ENCODE measurements around the gene LAS1L.
A peak's percentile ranks its signal among the peaks of the same experiment; 100 is the strongest.
"Not testable (repeated sequence)": the region's sequence is repeated elsewhere in the genome, so short reads cannot be mapped to it uniquely, and the experiment has no call there.

LAS1L gene

GRCh38 chrX:65534450-65535292 lies at the start of gene LAS1L:
LAS1L (minus strand) TSS chrX:65534787; CDS start chrX:65534715, 72 bp downstream.
- DNase-seq (ENCODE audit: low read depth in 2 of 2): peak; percentile 67 to 70

GRCh38 chrX:65582450-65583082 lies 48.0 kb upstream of the LAS1L start:
- no peak for DNase-seq (ENCODE audit: low read depth in 2 of 2)

GRCh38 chrX:65581661-65582339 lies 47.2 kb upstream of the LAS1L start:
- DNase-seq (ENCODE audit: low read depth in 2 of 2): peak in 1 of 2 donors; percentile 24

DNA sequence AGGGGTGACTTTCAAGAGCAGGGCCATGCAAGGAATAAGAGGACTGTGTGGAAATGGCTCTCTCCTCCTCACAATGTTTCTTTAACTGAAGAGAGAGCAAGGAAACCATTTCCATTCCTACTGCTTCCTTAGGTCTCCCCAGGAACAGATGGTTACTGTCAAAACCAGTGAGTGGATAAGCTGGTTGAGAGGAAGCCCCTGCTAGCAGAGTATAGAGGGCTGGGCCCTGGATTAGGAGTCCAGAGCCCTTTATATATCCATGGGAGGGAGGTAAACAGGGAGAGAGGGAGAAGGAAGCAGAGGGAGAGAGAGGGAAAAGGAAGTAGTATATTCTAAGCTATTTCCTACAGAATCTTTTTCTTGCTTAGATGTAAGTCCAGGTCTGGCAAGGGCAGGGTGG lies 43.8 kb upstream of the LAS1L start:
- DNase-seq (ENCODE audit: low read depth in 2 of 2): no peak

DNA sequence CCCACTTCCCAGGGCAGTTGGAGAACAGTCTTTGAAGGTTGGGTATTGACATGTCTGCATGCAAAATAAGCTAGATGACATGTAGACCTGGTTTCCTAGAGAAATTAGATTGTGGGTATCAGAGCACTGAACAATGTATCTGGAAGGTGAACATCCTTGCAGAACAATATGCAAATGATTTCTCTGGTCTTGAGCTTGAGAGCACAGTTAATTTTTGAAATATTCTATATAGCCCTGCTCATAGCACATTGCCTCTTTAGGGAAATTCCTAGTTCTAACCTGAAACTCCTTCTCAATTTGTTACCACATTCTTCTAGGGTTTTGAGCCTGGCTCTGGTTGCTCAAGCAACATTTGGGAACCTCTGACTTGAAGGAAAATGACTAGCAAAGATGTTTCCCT lies 41.6 kb upstream of the LAS1L start:
- no peak for DNase-seq (ENCODE audit: low read depth in 2 of 2)

GRCh38 chrX:65575022-65575421 lies 40.4 kb upstream of the LAS1L start:
- DNase-seq (ENCODE audit: low read depth in 2 of 2): no peak

- no peak for DNase-seq (ENCODE audit: low read depth in 2 of 2)
These were observed 39.8 kb upstream of the LAS1L start for GRCh38 chrX:65574356-65574755.

GRCh38 chrX:65572971-65573370 lies 38.4 kb upstream of the LAS1L start:
- DNase-seq (ENCODE audit: low read depth in 2 of 2): no peak

DNA sequence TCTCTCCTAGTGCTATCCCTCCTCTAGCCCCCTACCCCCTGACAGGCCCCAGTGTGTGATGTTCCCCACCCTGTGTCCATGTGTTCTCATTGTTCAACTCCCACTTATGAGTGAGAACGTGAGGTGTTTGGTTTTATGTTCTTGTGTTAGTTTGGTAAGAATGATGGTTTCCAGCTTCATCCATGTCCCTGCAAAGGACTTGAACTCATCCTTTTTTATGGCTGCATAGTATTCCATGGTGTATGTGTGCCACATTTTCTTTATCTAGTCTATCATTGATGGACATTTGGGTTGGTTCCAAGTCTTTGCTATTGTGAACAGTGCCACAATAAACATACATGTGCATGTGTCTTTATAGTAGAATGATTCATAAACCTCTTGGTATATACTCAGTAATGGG lies 28.3 kb upstream of the LAS1L start:
- not testable (repeated sequence) for DNase-seq (ENCODE audit: low read depth in 2 of 2)

- no peak for DNase-seq (ENCODE audit: low read depth in 2 of 2)
These were observed 17.1 kb upstream of the LAS1L start for GRCh38 chrX:65551489-65552339.

DNA sequence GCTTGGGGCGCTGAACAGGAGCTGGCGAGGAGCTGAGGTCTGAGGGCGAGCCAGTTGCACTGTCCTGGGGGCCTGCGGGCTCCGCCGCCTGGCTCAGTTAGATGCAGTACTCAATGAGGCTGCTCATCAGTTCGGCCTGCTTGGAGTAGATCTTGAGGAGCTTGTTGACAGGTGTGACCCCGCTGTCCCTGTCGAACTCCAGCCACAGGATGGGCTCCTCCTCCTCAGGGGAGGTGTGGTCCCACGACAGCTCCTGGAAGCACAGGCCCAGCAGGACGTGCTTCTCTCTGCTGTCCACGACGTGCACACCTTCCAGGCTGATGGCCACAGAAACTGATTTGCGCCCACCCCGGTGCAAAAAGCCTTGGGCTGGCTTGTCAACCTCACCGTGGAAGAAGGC lies 16.5 kb upstream of the LAS1L start:
- no peak for DNase-seq (ENCODE audit: low read depth in 2 of 2)

DNA sequence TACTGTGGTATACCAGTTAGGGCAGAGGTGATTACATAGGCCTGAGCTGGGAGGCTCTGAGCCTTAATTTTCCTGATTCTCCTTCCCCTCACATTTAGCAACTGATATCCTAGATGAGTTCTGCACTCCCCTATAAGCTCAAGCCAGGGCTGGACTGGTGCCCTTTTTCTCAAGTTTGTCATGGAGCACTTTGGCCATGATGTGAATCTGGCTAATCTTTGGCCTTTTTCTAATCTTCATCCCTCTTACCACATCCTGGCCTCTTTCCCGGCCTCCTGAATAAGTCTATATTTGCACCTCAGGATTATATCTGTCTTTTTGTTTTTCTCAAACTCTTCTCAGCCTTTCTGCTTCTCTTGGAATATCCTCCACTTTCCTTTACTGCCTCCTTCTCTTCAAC lies 10.9 kb upstream of the LAS1L start:
- no peak for DNase-seq (ENCODE audit: low read depth in 2 of 2)

- no peak for DNase-seq (ENCODE audit: low read depth in 2 of 2)
These were observed 2.6 kb upstream of the LAS1L start for GRCh38 chrX:65537229-65537628.

GRCh38 chrX:65536291-65536690 lies 1.7 kb upstream of the LAS1L start:
- DNase-seq (ENCODE audit: low read depth in 2 of 2): no peak

GRCh38 chrX:65532016-65532415 lies 2.6 kb downstream of the LAS1L start:
- DNase-seq (ENCODE audit: low read depth in 2 of 2): no peak

- peak in 1 of 2 donors; percentile 26 for DNase-seq (ENCODE audit: low read depth in 2 of 2)
These were observed 5.8 kb downstream of the LAS1L start for GRCh38 chrX:65528705-65529340.

DNA sequence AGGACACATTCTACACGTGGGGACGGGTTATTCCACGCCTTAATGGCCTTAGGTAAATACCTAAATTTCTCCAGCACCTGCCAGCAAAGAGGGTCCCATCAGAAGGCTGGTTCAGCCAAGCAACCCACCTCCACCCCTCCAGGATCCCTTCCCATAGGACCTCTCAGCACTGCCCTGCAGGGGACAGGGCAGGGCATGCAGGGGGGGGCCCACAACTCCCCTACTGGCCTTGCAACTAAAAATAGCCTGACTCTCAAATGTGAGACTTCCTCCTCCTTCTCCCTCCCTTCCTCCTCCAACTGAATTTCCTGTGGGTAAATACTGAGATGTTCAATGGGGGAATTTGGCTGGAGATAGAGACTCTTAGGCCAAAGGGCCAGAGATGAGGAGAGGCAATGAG lies 6.3 kb downstream of the LAS1L start:
- no peak for DNase-seq (ENCODE audit: low read depth in 2 of 2)

GRCh38 chrX:65524139-65524538 lies 10.4 kb downstream of the LAS1L start:
- no peak for DNase-seq (ENCODE audit: low read depth in 2 of 2)

GRCh38 chrX:65522739-65523372 lies 11.7 kb downstream of the LAS1L start:
- DNase-seq (ENCODE audit: low read depth in 2 of 2): no peak

DNA sequence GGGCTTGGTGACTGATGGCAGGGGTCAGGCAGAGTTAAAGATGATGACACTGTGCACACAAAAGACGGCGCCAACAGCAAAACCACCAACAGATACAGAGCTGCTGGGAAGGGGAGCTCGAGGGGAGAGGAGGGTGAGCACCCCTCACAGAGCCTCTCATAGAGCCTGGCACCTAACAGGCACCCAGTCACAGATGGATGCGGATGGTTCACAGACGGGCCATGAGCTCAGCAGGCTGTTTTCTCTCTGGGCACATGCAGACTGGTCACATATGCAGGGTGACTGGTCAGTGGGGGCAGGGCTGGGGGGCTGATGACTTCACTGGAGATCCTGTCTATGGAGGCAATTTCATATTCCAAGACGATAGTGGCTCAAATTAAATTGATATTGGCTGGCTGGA lies 15.1 kb downstream of the LAS1L start:
- DNase-seq (ENCODE audit: low read depth in 2 of 2): not testable (repeated sequence)

DNA sequence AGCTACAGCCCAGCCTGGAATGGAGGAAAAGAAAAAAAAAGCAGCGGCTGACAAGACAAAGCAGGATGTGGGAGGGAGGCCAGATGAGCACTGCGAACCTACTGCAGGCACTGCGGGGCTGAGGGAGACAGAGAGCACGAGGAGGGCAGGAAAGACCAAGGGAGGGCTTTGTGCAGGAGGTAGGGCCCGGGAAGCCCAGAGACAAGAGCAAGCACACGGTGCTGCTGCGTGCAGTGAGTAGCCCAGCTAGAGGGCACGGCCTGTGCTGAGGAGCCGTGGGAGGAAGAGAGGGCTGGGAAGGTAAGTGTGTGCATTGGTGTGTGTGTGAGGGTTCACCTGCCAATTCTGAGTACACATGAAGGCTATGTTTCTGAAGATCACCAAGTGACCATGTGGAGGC lies 15.6 kb downstream of the LAS1L start:
- DNase-seq (ENCODE audit: low read depth in 2 of 2): not testable (repeated sequence)

Measured in stimulated activated CD4-positive, alpha-beta T cell treated with anti-CD3 and anti-CD28 coated beads, Interleukin-1b, Interleukin-23, amount 100 ng/mL, for 1 hour (primary cell).